Activated T-cell treated with anti-CD3 and anti-CD28 coated beads, Interleukin-2, amount 50 U/mL, for 4 hours (primary cell): ENCODE measurements around the gene PMPCA. TPM values are rescaled to one million over a fixed set of nuclear protein-coding genes. Genes with fewer than 3 reads are reported as not detected.

Experiments used
- ATAC-seq, 2 donors: fragments of 200-7000 bp; cut with Tn5 transposase; one replicate each; pipeline ENCODE4 v1.10.0; 2021
- DNase-seq: peaks from one replicate; pipeline ENCODE4 v3.0.0-alpha.2; 2020
- H3K27me3 Mint-ChIP-seq: one replicate; pipeline ENCODE4 v1.8.0; 2021; ENCODE audit warnings: low read depth, mixed read lengths
- H3K36me3 Mint-ChIP-seq: one replicate; pipeline ENCODE4 v1.8.0; 2022; ENCODE audit warnings: mixed read lengths; ENCODE audit not compliant: insufficient read depth
- H3K4me1 Mint-ChIP-seq: one replicate; pipeline ENCODE4 v1.8.0; 2021; ENCODE audit warnings: low read depth, mixed read lengths
- H3K4me3 Mint-ChIP-seq: one replicate; pipeline ENCODE4 v1.8.0; 2021; ENCODE audit warnings: mild to moderate bottlenecking, moderate library complexity, mixed read lengths
- H3K9me3 Mint-ChIP-seq: one replicate; pipeline ENCODE4 v1.8.0; 2021; ENCODE audit warnings: mixed read lengths
- total RNA-seq, 3 donors: library from RNA; stranded (reverse); gene quantifications; one replicate each; pipeline ENCODE4 v1.2.1, GENCODE V29; 2021

The PMPCA gene
- total RNA-seq, 3 donors from 2014 or later, result 85.8 to 95.5 (median 94.7) TPM

GRCh38 chr9:136454026-136454796, 43.8 kb downstream of the PMPCA start:
- Mint-ChIP-seq H3K27me3 (no peaks in the 10 kb centered on the region), H3K36me3 (peaks cover 38% of the 10 kb centered on the region), H3K4me3 (no peak overlapping the region), H3K4me1 (no peaks in the 10 kb centered on the region), H3K9me3 (no peaks in the 10 kb centered on the region)
- no peak for DNase-seq
- ATAC-seq, result no peak

- H3K36me3 Mint-ChIP-seq, result peaks cover 40% of the 10 kb centered on the region
- ATAC-seq (no peak), DNase-seq (no peak)
- H3K4me1 Mint-ChIP-seq, result no peaks in the 10 kb centered on the region
- H3K27me3 Mint-ChIP-seq, result no peaks in the 10 kb centered on the region
- H3K4me3 Mint-ChIP-seq, result no peak overlapping the region
- no peaks in the 10 kb centered on the region for H3K9me3 Mint-ChIP-seq
Observed at GRCh38 chr9:136455043-136456002, 44.9 kb downstream of the PMPCA start.

GRCh38 chr9:136456258-136456657, 45.8 kb downstream of the PMPCA start:
- Mint-ChIP-seq H3K4me3 (no peak overlapping the region), H3K9me3 (no peaks in the 10 kb centered on the region), H3K27me3 (no peaks in the 10 kb centered on the region), H3K4me1 (no peaks in the 10 kb centered on the region), H3K36me3 (peaks cover 44% of the 10 kb centered on the region)
- ATAC-seq (no peak), DNase-seq (no peak)

- Mint-ChIP-seq H3K4me1 (no peaks in the 10 kb centered on the region), H3K9me3 (no peaks in the 10 kb centered on the region), H3K36me3 (peaks cover 47% of the 10 kb centered on the region), H3K4me3 (no peak overlapping the region), H3K27me3 (no peaks in the 10 kb centered on the region)
- no peak for ATAC-seq
- no peak for DNase-seq
Observed at GRCh38 chr9:136457326-136457725, 46.9 kb downstream of the PMPCA start.

- H3K4me1 Mint-ChIP-seq, result no peaks in the 10 kb centered on the region
- no peak overlapping the region for H3K4me3 Mint-ChIP-seq
- H3K27me3 Mint-ChIP-seq, result no peaks in the 10 kb centered on the region
- DNase-seq (no peak), ATAC-seq (no peak)
- no peaks in the 10 kb centered on the region for H3K9me3 Mint-ChIP-seq
- peaks cover 46% of the 10 kb centered on the region for H3K36me3 Mint-ChIP-seq
Observed at GRCh38 chr9:136459425-136459824, 49.0 kb downstream of the PMPCA start.

- Mint-ChIP-seq H3K4me1 (no peaks in the 10 kb centered on the region), H3K9me3 (no peaks in the 10 kb centered on the region), H3K27me3 (no peaks in the 10 kb centered on the region), H3K36me3 (peaks cover 46% of the 10 kb centered on the region), H3K4me3 (no peak overlapping the region)
- DNase-seq (no peak), ATAC-seq (no peak)
Observed at GRCh38 chr9:136460772-136461325, 50.4 kb downstream of the PMPCA start.

GRCh38 chr9:136462664-136463063, 52.2 kb downstream of the PMPCA start:
- no peaks in the 10 kb centered on the region for H3K4me1 Mint-ChIP-seq
- DNase-seq (no peak), ATAC-seq (no peak)
- H3K27me3 Mint-ChIP-seq, result no peaks in the 10 kb centered on the region
- peaks cover 46% of the 10 kb centered on the region for H3K36me3 Mint-ChIP-seq
- no peaks in the 10 kb centered on the region for H3K9me3 Mint-ChIP-seq
- no peak overlapping the region for H3K4me3 Mint-ChIP-seq

GRCh38 chr9:136463578-136463977, 53.1 kb downstream of the PMPCA start:
- Mint-ChIP-seq H3K27me3 (no peaks in the 10 kb centered on the region), H3K4me1 (no peaks in the 10 kb centered on the region), H3K36me3 (peaks cover 45% of the 10 kb centered on the region), H3K9me3 (no peaks in the 10 kb centered on the region), H3K4me3 (no peak overlapping the region)
- DNase-seq, result no peak
- no peak for ATAC-seq

GRCh38 chr9:136464241-136464640, 53.8 kb downstream of the PMPCA start:
- Mint-ChIP-seq H3K27me3 (no peaks in the 10 kb centered on the region), H3K36me3 (peaks cover 40% of the 10 kb centered on the region), H3K4me3 (no peak overlapping the region), H3K9me3 (no peaks in the 10 kb centered on the region), H3K4me1 (no peaks in the 10 kb centered on the region)
- DNase-seq (no peak), ATAC-seq (no peak)

- H3K4me1 Mint-ChIP-seq, result no peaks in the 10 kb centered on the region
- DNase-seq (no peak), ATAC-seq (no peak)
- no peak overlapping the region for H3K4me3 Mint-ChIP-seq
- no peaks in the 10 kb centered on the region for H3K9me3 Mint-ChIP-seq
- no peaks in the 10 kb centered on the region for H3K27me3 Mint-ChIP-seq
- peaks cover 34% of the 10 kb centered on the region for H3K36me3 Mint-ChIP-seq
Observed at GRCh38 chr9:136465500-136466154, 55.2 kb downstream of the PMPCA start.

GRCh38 chr9:136466155-136466541, 55.7 kb downstream of the PMPCA start:
- H3K9me3 Mint-ChIP-seq, result no peaks in the 10 kb centered on the region
- no peaks in the 10 kb centered on the region for H3K27me3 Mint-ChIP-seq
- no peaks in the 10 kb centered on the region for H3K4me1 Mint-ChIP-seq
- H3K4me3 Mint-ChIP-seq, result no peak overlapping the region
- H3K36me3 Mint-ChIP-seq, result peaks cover 34% of the 10 kb centered on the region
- no peak for ATAC-seq
- no peak for DNase-seq

- no peaks in the 10 kb centered on the region for H3K4me1 Mint-ChIP-seq
- DNase-seq, result no peak
- no peak for ATAC-seq
- no peaks in the 10 kb centered on the region for H3K27me3 Mint-ChIP-seq
- no peaks in the 10 kb centered on the region for H3K9me3 Mint-ChIP-seq
- no peak overlapping the region for H3K4me3 Mint-ChIP-seq
- H3K36me3 Mint-ChIP-seq, result peaks cover 30% of the 10 kb centered on the region
Observed at GRCh38 chr9:136467766-136468165, 57.3 kb downstream of the PMPCA start.

GRCh38 chr9:136470356-136470755, 59.9 kb downstream of the PMPCA start:
- peaks cover 23% of the 10 kb centered on the region for H3K36me3 Mint-ChIP-seq
- no peak overlapping the region for H3K4me3 Mint-ChIP-seq
- no peak for ATAC-seq
- no peak for DNase-seq
- H3K4me1 Mint-ChIP-seq, result no peaks in the 10 kb centered on the region
- no peaks in the 10 kb centered on the region for H3K9me3 Mint-ChIP-seq
- H3K27me3 Mint-ChIP-seq, result no peaks in the 10 kb centered on the region

GRCh38 chr9:136470792-136471469, 60.5 kb downstream of the PMPCA start:
- H3K4me3 Mint-ChIP-seq, result no peak overlapping the region
- H3K36me3 Mint-ChIP-seq, result peaks cover 23% of the 10 kb centered on the region
- ATAC-seq (no peak), DNase-seq (no peak)
- no peaks in the 10 kb centered on the region for H3K27me3 Mint-ChIP-seq
- H3K9me3 Mint-ChIP-seq, result no peaks in the 10 kb centered on the region
- H3K4me1 Mint-ChIP-seq, result no peaks in the 10 kb centered on the region
